ENCODE results near the gene SOD2. TPM values are rescaled to one million over a fixed set of nuclear protein-coding genes. Genes with fewer than 3 reads are reported as not detected.
"Not testable (repeated sequence)": the region's sequence is repeated elsewhere in the genome, so short reads cannot be mapped to it uniquely, and the experiment has no call there.

The SOD2 gene
- total and polyA plus RNA-seq, 4 donors, result 143 to 952 (median 507) TPM

GRCh38 chr6:159726255-159726917, 33.3 kb upstream of the SOD2 start:
- no peaks in the 10 kb centered on the region for H3K27me3 ChIP-seq (ENCODE audit: control insufficient read depth in 4 of 4, insufficient read depth in 4 of 4, low read length in 3 of 4)
- H3K4me1 ChIP-seq (ENCODE audit: control insufficient read depth in 4 of 4, insufficient read depth in 4 of 4, low read length in 3 of 4), result peaks cover 2 to 22% (median 15%) of the 10 kb centered on the region in 4 donors
- H3K9ac ChIP-seq (ENCODE audit: low read depth in 1 of 2, low read length in 2 of 2), result peak overlapping the region; percentile 63 to 68
- H3K36me3 ChIP-seq (ENCODE audit: control insufficient read depth in 4 of 4, insufficient read depth in 3 of 4, low read depth in 1 of 4, low read length in 3 of 4), result no peaks in the 10 kb centered on the region
- TF ChIP-seq FOXA2 (IDR thresholded peaks at IDR 0.05) (no peak), TAF1 (conservative IDR thresholded peaks at IDR 0.05) (peak; percentile 55), SP1 (IDR thresholded peaks at IDR 0.05) (no peak), EGR1 (IDR thresholded peaks at IDR 0.05; ENCODE audit: low read depth in 2 of 2) (no peak), CTCF (IDR thresholded peaks at IDR 0.05; ENCODE audit: low read depth, low read length, missing input control) (no peak), RAD21 (IDR thresholded peaks at IDR 0.05) (no peak), NR2F2 (IDR thresholded peaks at IDR 0.05) (no peak), GABPA (IDR thresholded peaks at IDR 0.05 in 1 of 2, conservative IDR thresholded peaks at IDR 0.05 in 1 of 2) (no peak)
- peak overlapping the region; percentile 65 to 97 (median 73) for H3K4me3 ChIP-seq (ENCODE audit: low read depth in 1 of 3, low read length in 3 of 3)
- under 1% methylated on average over 30 of the region's 30 CpGs for WGBS
- peak overlapping the region; percentile 86 to 99 for H3K27ac ChIP-seq (ENCODE audit: low read depth in 1 of 2, low read length in 2 of 2)
- H3K9me3 ChIP-seq (ENCODE audit: control insufficient read depth in 4 of 4, low read length in 3 of 4), result no peaks in the 10 kb centered on the region
- DNase-seq (ENCODE audit: low spot score), result no peak

GRCh38 chr6:159725208-159725607, 32.2 kb upstream of the SOD2 start:
- not testable (repeated sequence) for H3K9me3 ChIP-seq (ENCODE audit: control insufficient read depth in 4 of 4, low read length in 3 of 4); H3K27ac ChIP-seq (ENCODE audit: low read depth in 1 of 2, low read length in 2 of 2); H3K4me3 ChIP-seq (ENCODE audit: low read depth in 1 of 3, low read length in 3 of 3); H3K9ac ChIP-seq (ENCODE audit: low read depth in 1 of 2, low read length in 2 of 2); DNase-seq (ENCODE audit: low spot score); H3K36me3 ChIP-seq (ENCODE audit: control insufficient read depth in 4 of 4, insufficient read depth in 3 of 4, low read depth in 1 of 4, low read length in 3 of 4); H3K27me3 ChIP-seq (ENCODE audit: control insufficient read depth in 4 of 4, insufficient read depth in 4 of 4, low read length in 3 of 4)
- 98% methylated on average over 3 of the region's 3 CpGs for WGBS
- H3K4me1 ChIP-seq (ENCODE audit: control insufficient read depth in 4 of 4, insufficient read depth in 4 of 4, low read length in 3 of 4), result peaks cover 2 to 22% (median 13%) of the 10 kb centered on the region in 4 donors

- no peaks in the 10 kb centered on the region for H3K36me3 ChIP-seq (ENCODE audit: control insufficient read depth in 4 of 4, insufficient read depth in 3 of 4, low read depth in 1 of 4, low read length in 3 of 4)
- TF ChIP-seq CTCF (IDR thresholded peaks at IDR 0.05; ENCODE audit: low read depth, low read length, missing input control) (no peak), FOXA2 (IDR thresholded peaks at IDR 0.05) (no peak), MAX (IDR thresholded peaks at IDR 0.05) (no peak), HNF4G (IDR thresholded peaks at IDR 0.05) (no peak), YY1 (IDR thresholded peaks at IDR 0.05) (no peak), ZBTB33 (IDR thresholded peaks at IDR 0.05) (no peak), EGR1 (IDR thresholded peaks at IDR 0.05; ENCODE audit: low read depth in 2 of 2) (no peak), ATF3 (IDR thresholded peaks at IDR 0.05) (no peak), REST (IDR thresholded peaks at IDR 0.05) (no peak), NR2F2 (IDR thresholded peaks at IDR 0.05) (no peak)
- no peak overlapping the region for H3K4me3 ChIP-seq (ENCODE audit: low read depth in 1 of 3, low read length in 3 of 3)
- H3K27me3 ChIP-seq (ENCODE audit: control insufficient read depth in 4 of 4, insufficient read depth in 4 of 4, low read length in 3 of 4), result no peaks in the 10 kb centered on the region
- 97% methylated on average over 4 of the region's 4 CpGs for WGBS
- peaks cover 2 to 22% (median 12%) of the 10 kb centered on the region in 4 donors for H3K4me1 ChIP-seq (ENCODE audit: control insufficient read depth in 4 of 4, insufficient read depth in 4 of 4, low read length in 3 of 4)
- DNase-seq (ENCODE audit: low spot score), result no peak
- H3K9ac ChIP-seq (ENCODE audit: low read depth in 1 of 2, low read length in 2 of 2), result no peak overlapping the region
- no peak overlapping the region for H3K27ac ChIP-seq (ENCODE audit: low read depth in 1 of 2, low read length in 2 of 2)
- no peaks in the 10 kb centered on the region for H3K9me3 ChIP-seq (ENCODE audit: control insufficient read depth in 4 of 4, low read length in 3 of 4)
Observed at GRCh38 chr6:159724778-159725177, 31.7 kb upstream of the SOD2 start.
